HG03354 (cell line): ENCODE measurements around the gene TRABD2B.

Source experiments
- ATAC-seq: cut with Tn5 transposase; IDR thresholded peaks from one replicate; pipeline ENCODE4 v1.9.1; 2021; ENCODE audit warnings: mild to moderate bottlenecking; ENCODE audit not compliant: unreplicated experiment, poor library complexity, severe bottlenecking

TRABD2B gene

DNA sequence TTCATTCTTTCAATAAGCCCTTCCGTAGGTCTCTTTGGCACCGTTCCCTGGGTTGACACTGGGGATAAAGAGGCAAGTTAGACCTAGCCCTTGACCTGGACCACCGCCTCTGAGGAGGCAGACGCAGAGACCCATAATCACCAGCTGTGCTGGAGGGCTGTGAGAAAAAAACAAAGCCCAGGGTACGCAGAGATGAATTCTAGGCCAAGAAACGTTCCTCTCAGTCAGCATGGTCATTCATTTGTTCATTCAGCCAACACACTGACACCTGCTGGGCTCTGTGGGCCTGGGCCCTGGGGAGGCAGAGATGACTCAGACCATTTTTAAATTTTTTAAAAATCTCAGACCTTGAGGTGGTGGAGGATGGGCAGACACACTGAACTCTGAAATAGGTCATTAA is 26.3 kb upstream of the TRABD2B start:
- ATAC-seq = no peak

DNA sequence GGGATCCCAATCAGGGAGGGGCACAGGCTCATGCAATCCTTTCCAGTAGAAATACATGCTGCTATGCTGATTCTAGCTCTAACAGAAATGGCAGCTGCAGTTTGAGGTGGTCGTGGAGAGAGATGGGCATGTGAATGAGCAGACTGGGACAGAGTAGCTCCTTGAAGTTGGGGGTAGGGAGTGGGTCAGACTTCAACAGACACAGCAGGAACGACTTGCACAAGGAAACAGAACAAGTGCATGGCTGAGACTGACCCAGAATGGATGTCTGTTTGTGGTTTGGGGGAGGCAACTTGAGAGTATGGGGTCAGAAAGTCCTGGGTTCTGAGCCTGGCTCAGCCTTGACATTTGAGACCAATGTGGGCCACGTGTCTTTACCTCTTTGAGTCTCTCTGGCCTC is 25.1 kb upstream of the TRABD2B start:
- no peak for ATAC-seq

DNA sequence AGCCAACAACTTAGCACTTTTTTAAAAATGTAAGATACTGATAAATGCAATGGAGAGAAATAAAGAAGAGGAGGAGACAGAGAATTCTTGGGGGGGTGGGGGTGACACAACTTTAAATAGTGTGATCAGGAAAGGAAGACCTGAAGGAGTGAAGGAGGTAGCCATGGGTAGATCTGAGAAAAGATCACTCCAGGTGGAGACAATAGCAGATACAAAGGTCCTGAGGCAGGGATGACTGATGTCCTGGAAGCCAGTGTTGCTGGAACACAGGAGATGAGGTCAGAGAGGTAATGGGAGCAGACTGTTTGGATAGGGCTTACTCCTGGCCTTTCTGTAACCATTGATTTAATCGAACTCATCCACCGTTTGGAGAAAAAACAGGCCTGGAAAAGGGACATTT is 24.6 kb upstream of the TRABD2B start:
- ATAC-seq = no peak

DNA sequence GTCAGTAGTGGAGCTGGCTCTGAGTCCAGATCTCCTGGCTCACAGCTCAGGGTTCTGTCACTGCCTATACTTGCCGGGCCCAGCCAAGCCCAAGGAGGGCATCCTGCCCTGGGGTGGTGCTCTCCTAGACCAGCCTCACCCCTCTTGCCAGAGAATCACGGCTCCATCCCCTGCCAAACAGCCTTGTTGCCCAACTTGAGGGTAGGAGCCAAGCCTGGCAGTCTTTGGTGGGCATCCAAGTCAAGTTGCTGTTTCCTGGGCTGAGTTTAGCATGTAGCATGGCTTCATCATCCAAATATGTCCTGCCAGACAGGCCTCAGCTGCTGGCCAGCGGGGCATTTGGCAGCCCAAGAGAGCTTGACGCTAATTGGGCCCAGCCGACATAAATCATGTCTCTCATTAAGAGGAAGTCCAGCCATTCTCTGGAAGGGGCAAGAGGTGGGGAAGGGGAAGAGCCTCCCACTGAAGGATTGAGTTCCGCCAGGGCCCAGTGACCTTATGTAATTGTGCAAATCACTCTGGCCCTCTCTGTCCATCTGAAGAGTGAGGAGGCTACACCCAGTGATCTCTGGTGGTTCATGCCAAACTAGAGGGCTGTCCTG is 22.6 kb upstream of the TRABD2B start:
- ATAC-seq = no peak

DNA sequence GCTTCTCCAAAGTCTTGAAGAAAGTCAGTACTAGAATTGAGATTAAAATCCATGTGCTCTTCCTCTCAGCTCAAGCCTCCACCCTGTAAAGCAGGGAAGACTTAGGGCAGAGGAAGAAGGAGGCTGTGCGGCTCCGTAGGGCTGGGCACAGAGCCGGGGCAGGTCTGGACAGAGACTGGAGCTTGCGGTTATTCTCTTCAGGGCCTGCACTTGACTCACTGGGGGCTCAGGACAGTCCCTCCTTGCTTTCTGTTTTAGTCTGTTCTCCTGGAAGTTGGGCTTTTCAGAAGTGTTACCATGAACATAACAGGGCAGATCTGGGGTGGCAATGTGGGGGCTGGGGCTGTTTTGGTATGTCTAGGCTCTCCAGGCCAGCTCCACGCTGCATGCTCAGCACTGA is 21.6 kb upstream of the TRABD2B start:
- ATAC-seq = no peak

DNA sequence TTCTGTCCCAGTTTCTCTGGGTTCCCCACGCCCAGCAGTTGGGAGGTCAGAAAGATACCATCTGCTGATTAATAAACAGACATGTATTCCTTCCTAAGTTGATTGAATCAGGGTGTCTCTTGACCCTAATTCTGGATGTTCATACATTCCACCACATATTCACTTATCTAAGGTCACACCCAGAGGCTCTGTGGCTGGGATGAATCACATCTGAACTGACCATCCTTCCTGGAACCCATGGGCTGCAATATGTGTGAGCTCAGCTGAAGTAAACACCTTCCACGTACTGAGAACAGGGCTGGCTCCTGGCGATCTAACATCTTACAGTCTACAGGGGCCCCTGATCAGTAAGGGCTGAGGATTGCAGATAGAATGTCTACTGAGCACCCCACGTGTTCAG is 20.5 kb upstream of the TRABD2B start:
- no peak for ATAC-seq

DNA sequence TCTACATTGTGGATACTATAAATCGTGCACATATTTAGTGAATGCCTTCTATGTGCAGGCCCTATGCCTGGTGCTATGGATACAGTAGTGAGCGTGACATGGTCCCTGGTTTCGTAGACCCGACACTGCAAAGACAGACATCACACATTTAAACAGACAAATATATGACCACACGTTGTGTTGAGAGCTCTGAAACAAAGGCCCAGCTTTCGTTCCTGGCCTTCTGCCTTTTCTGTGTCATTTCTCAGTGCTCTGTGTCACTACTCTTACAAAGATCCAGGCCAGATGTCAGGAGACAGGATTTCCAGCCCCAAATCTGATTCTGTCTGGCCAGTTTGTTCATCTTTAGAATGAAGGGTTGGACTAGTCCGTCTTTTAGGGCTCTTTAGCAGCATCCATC is 19.3 kb upstream of the TRABD2B start:
- no peak for ATAC-seq

DNA sequence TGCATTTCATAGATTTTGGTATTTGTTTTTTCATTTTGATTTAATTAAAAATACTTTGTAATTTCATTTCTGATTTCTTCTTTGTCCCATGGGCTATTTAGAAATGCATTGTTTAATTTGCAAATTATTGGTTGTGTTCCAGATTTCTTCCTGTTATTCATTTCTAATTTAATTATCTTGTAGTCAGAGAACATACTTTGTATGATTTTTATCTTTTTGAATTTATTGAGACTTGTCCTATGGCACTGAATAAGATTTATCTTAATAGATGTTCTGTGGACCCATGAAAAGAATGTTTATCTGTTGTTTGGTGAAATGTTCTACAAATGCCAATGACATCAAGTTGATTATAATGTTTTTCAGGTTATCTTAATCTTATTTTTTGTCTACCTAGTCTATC is 16.1 kb upstream of the TRABD2B start:
- ATAC-seq = no peak

DNA sequence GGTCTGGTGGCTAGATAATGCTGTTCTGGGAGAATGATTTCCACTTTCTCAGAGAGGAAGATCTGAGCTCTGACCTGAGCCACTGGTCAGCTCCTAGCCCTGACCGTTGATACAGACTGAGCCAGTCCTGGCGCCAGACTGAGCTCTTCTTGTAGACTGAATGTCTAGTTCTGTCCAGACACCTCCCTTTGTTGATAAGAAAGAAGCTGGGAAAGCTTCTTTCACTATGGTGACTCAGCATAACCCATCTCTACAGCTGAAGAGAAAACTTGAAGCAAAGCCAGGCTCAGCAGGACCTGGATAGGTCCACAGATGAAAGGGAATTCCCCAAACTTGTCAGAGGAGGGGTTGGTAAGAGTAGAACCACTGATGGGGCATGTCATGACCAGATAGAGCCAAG is 9.9 kb upstream of the TRABD2B start:
- ATAC-seq = no peak

DNA sequence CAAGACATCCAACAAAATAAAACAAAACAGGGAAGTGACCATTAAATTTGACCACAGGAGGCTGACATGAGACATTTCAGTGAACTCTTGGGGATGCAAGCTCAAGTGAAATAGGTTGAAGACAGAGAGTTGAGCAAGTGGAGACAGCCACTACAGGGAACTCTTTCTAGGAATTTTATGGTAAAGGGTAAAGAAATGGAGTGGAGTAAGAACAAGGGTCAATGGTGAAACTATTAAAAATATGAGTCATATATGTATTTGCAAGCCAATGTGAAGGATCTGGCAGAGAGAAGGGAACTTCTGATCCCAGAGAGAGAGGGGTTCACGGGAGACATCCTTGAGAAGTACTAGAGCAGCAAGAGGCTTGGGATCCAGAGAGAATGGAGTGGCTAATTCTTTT is 9.1 kb upstream of the TRABD2B start:
- ATAC-seq = no peak

DNA sequence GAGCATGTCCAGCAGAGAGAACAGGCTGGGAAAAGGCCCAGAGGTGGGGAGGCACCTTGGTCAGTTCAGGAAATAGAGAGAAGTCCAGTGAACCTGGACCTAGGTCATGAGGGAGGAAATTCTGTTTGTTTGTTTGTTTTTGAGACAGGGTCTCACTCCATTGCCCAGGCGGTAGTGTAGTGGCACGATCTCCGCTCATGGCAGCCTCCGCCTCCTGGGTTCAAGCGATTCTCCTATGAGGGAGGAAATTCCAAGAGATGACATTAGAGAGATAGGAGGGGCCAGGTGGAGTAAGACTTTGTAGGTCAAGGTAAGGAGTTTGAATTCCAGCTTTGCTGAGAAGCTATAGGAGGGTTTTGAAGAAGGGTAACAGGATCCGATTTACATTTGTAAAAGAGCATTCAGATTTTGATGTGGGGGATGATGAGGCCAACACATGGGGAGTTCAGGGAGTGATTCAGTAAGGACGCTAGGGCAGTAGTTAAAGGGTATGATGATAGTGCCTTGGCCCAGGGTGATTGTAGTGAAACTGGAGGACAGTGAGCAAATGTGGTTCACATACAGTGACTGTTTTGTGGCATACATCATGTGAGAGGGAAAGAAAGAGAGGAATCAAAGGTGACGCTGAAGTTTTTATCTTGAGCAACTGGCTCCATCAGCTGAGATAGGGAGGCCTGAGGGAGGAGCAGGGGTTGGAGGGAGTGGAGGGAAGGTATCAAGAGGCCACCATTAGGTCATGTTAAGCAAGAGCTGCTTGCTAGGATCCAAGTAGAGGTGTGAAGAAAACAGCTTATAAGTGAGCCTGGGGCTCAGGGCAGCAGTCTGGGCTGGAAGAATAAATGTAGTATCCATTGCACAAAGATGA is 8.3 kb upstream of the TRABD2B start:
- ATAC-seq = no peak

DNA sequence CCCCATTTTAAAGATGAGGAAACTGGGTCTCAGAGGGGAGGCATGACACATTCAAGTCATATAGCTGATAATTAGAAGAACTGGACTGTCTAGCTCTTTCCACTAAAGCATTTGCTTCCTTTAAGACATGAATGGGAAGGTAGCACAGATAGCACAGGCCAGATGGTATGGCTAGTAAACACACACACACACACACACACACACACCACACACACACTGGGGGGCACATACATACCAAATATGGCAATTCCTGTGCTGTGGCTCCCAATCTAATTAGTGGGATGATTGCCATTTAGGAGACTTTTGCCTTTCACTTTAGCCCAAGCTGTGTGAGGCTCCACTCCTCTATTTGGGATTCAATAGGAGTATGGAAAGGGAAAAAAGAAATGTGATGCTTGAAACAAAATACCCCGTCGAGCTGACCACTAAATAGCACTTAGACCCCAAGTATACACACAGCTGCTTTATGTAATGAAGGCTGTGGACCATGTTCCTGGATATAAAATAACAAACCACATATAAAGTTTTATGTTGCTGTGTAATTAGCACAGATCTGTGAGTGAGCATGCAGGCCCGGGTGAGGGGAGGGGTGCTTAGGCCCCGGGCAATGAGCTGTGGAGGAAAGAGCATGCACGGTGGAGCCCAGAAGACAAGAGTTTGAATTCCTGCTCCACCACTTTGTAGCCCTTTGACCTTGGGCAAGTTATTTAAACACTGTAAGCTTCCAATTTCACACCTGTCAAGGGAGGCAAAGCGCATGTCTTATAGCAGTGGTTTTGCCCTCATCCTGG is 6.8 kb upstream of the TRABD2B start:
- no peak for ATAC-seq

DNA sequence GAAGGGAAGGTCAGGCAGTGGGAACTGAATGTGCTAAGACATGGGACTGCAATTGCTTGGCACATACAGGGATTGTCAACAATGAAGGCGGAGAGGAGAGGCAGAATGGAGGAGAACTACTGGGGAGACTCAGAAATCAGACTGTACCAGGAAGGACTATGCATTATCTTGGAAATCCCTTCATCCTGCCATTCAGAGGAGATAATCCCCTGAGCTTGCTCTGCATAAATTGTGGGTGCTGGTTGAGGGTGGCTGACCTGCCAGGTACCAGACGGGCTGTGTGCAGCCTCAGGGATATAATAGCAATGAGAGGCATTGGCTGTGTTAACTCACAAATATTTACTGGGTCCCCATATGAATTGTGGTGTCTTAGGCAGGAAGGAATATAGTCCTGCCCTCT is 5.0 kb upstream of the TRABD2B start:
- ATAC-seq = no peak

DNA sequence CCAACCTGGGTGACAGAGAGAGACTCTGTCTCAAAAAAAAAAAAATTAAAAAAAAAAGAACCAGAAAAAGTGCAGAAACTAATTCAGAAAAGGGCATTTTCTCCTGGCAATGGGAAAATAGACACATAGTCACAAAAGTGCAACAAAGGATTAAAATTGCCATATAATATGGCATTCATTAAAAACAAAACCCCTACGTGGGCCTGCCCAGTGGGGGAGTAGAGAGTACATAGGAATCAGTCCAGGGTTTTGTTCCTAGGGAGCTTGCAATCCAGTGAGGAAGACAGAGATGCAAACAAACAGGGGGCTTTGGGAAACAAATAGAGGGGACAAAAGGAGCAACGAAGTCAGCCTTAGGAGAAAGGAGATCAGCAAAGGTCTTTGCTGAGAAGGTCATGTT is 4.5 kb upstream of the TRABD2B start:
- ATAC-seq = no peak

DNA sequence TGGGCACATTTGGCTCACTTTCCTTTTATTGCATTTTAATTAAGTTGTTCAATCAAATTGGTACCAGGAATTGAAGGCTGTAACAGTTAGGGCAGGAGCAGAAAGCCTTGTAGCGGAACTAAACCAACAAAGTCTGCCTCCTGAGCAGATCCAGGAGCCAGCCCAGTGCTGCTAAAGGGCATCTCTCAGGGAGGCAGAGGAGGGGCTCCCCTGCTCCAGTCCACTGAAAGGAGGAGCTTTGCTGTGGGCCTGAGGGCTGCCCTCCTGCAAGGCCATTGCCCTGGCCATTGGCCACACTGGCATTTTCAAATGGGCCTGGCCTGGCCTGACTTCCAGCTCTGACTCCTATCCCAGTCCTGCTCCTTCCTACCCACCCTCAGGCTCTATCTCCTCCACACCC is 3.7 kb upstream of the TRABD2B start:
- ATAC-seq = no peak

DNA sequence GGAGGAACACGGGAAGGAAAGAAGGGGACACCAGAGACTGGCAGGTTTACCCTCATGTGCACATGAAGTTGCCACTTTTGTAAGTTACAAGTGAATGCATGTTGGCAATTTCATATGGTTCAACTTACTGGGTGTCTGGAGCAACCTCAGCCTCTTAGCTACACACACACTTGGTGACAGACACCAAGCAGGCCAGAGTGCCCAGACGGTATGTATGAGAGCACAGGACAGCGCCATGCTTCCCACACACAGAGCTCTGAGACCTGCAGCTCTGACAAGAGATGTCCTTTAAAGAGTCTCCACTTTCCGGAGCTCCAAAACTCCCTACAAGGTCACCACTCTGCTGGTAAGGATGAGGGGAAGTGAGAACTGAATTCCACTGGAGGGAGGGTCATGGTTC is 1.9 kb upstream of the TRABD2B start:
- no peak for ATAC-seq

DNA sequence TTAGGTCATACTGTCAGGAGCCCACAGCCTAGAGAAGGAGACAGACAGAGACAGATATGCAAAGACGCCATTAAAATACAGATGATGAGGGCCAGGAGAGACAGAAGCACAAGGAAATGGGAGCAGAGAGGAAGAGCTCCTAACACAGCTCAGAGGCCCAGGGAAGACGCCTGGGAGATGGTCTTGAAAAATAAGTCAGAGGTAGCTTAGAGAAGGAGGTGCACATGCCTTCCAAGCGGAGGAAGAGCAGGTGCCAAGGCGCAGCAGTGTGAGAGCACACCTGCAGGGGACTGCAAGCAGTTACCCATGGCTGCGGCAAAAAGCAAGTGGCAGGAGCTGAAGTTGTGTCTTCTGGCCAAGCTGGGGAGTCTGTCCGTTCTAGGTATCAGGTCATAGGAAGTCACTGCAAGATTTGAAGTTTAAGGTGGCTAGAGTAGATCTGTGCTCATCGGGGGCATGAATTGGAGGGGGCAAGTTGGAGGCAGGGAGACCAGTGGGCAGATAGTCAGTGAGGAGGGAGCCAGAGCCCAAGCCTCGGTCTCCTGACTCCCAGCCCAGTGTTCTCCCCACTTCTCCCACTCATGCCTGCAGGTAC is 1.3 kb upstream of the TRABD2B start:
- ATAC-seq = no peak

DNA sequence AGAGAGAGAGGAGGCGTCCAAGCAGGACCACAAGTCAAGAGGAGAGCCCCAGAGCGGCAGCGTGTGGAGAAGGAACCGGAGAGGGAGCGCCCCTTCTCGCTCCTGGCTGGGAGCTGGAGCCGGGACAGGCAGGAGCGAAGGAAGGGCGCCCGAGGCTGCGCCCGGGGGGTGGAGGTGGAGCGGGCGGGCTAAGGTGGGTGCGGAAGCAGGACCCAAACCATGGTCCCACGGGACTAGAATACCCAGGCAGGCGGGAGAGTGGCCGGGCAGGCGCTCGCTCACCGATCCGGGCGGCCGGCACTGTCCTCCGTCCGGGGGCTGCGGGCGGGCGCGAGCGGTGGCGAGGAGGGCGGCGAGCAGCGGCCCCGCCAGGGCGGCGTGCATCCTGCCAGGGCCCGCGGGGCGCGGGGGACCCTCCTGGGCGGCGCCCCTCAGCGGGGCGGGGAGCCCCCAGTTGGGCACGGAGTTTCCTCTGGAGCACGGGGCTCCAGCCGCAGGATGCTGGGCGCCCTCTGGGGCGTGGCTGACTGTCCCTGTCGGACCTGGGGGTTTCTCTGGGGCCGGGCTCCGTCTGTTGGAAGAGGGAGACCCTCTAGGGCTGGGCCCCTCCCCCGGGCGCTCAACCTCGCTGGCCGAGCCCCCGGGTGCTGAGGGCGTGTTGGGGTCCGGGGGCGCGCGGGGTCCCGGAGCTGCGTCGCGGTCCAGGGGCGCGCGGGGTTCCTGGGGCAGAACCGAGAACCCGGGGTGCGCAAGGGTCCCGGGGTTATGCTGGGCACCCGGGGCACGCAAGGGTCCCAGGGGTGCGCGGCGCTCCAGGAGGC is 569 bp downstream of the TRABD2B start:
- no peak for ATAC-seq

DNA sequence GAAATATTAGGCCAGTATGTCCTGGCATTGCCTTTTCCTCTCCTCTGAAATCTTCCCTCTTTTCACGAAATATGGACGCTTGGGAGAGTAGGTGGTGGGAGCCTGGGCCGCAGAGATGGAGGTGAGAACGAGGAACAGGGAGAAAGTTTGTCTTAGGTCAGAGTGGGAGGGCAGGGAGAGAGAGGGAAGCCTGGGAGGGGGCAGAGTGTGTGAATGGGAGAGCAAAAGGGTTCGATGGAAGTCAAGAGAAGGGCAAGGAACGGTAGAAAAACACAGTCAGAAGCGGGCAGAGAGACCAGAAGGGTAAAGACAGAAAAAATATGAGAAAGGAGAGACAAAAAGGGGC is 1.2 kb downstream of the TRABD2B start:
- ATAC-seq = no peak
